GM23338 (cell line): ENCODE data around the gene DUSP11. TPM values are rescaled to one million over a fixed set of nuclear protein-coding genes. Genes with fewer than 3 reads are reported as not detected.
A peak's percentile ranks its signal among the peaks of the same experiment; 100 is the strongest.

Experiments used
- ATAC-seq: fragments of 200-7000 bp; cut with Tn5 transposase; 3 replicates; pipeline ENCODE4 v1.9.1; 2020
- DNase-seq: peaks from one replicate; pipeline ENCODE4 v3.0.0-alpha.2; 2015; ENCODE audit warnings: low spot score
- H2AFZ ChIP-seq: fragments of 200-600 bp; sonication (generic); 2 replicates; pipeline ENCODE4 v1.8.0; 2016; ENCODE audit warnings: antibody characterized with exemption, mild to moderate bottlenecking, moderate library complexity
- H3F3A ChIP-seq: fragments of 200-600 bp; sonication (generic); replicated peaks from 2 replicates; pipeline ENCODE4 v1.8.0; 2017; ENCODE audit warnings: antibody characterized with exemption, mixed run types, low read depth
- H3K27ac ChIP-seq: fragments of 200-600 bp; sonication (generic); 2 replicates; pipeline ENCODE4 v1.6.1; 2016; ENCODE audit warnings: low read depth
- H3K27me3 ChIP-seq: fragments of 200-600 bp; sonication (generic); 2 replicates; pipeline ENCODE4 v1.8.0; 2016; ENCODE audit warnings: mild to moderate bottlenecking, mixed run types, moderate library complexity; ENCODE audit not compliant: insufficient read depth
- H3K36me3 ChIP-seq: fragments of 200-600 bp; sonication (generic); 2 replicates; pipeline ENCODE4 v1.8.0; 2016; ENCODE audit warnings: mild to moderate bottlenecking; ENCODE audit not compliant: insufficient read depth
- H3K4me1 ChIP-seq: fragments of 200-600 bp; sonication (generic); 2 replicates; pipeline ENCODE4 v1.8.0; 2016; ENCODE audit warnings: mild to moderate bottlenecking, moderate library complexity; ENCODE audit not compliant: insufficient read depth
- H3K4me2 ChIP-seq: fragments of 200-600 bp; sonication (generic); 2 replicates; pipeline ENCODE4 v1.7.1; 2017; ENCODE audit warnings: mixed run types
- H3K4me3 ChIP-seq: fragments of 200-600 bp; sonication (generic); 2 replicates; pipeline ENCODE4 v1.6.1; 2016; ENCODE audit warnings: mixed run types
- H3K79me2 ChIP-seq: fragments of 200-600 bp; sonication (generic); replicated peaks from 2 replicates; pipeline ENCODE4 v1.8.0; 2017; ENCODE audit warnings: mild to moderate bottlenecking; ENCODE audit not compliant: insufficient read depth
- H3K9me2 ChIP-seq: fragments of 200-600 bp; sonication (generic); 2 replicates; pipeline ENCODE4 v1.8.0; 2017; ENCODE audit not compliant: insufficient read depth
- H4K20me1 ChIP-seq: fragments of 200-600 bp; sonication (generic); replicated peaks from 2 replicates; pipeline ENCODE4 v1.8.0; 2017; ENCODE audit warnings: mild to moderate bottlenecking; ENCODE audit not compliant: insufficient read depth
- H3K27ac Mint-ChIP-seq: 2 replicates; pipeline ENCODE4 v1.8.0; 2020; ENCODE audit warnings: inconsistent platforms, mild to moderate bottlenecking, moderate library complexity, mixed read lengths
- H3K27me3 Mint-ChIP-seq: 3 replicates; pipeline ENCODE4 v1.8.0; 2022; ENCODE audit warnings: low read depth, mild to moderate bottlenecking, moderate library complexity, mixed read lengths, inconsistent platforms; ENCODE audit not compliant: insufficient read depth, poor library complexity
- H3K36me3 Mint-ChIP-seq: 3 replicates; pipeline ENCODE4 v1.8.0; 2021; ENCODE audit warnings: low read depth, mild to moderate bottlenecking, inconsistent platforms, moderate library complexity, mixed read lengths
- H3K4me1 Mint-ChIP-seq: 3 replicates; pipeline ENCODE4 v1.8.0; 2020; ENCODE audit warnings: mild to moderate bottlenecking, inconsistent platforms, mixed read lengths
- H3K4me3 Mint-ChIP-seq: 3 replicates; pipeline ENCODE4 v1.8.0; 2021; ENCODE audit warnings: moderate library complexity, mild to moderate bottlenecking, inconsistent platforms, mixed read lengths
- H3K9me3 Mint-ChIP-seq: 3 replicates; pipeline ENCODE4 v1.8.0; 2020; ENCODE audit warnings: moderate library complexity, mild to moderate bottlenecking, inconsistent platforms, mixed read lengths
- CREB1 ChIP-seq: fragments of 250-450 bp; sonication (Bioruptor Pico); IDR thresholded peaks from 2 replicates; pipeline ENCODE4 v1.5.0; 2020; ENCODE audit warnings: low read depth, mild to moderate bottlenecking, moderate library complexity
- CTCF ChIP-seq, 2 experiments: fragments of 200-600 bp in 1 of 2; sonication (generic) in 1 of 2; conservative IDR thresholded peaks; 2 replicates each; pipeline versions ENCODE4 v1.5.1 to v1.6.1; 2016 to 2017; ENCODE audit warnings: antibody characterized with exemption in 2 of 2, low read depth in 2 of 2, mild to moderate bottlenecking in 2 of 2, moderate library complexity in 1 of 2
- ETS1 ChIP-seq: IDR thresholded peaks from 2 replicates; pipeline ENCODE4 v1.6.1; 2016; ENCODE audit warnings: antibody characterized with exemption
- EZH2 ChIP-seq: fragments of 200-600 bp; sonication (generic); IDR thresholded peaks from one replicate; pipeline ENCODE4 v1.8.0; 2017; ENCODE audit warnings: antibody characterized with exemption, mild to moderate bottlenecking, low read depth; ENCODE audit not compliant: unreplicated experiment
- EZH2phosphoT487 ChIP-seq: fragments of 200-600 bp; sonication (generic); IDR thresholded peaks from one replicate; pipeline ENCODE4 v1.8.1; 2018; ENCODE audit warnings: antibody characterized with exemption; ENCODE audit not compliant: unreplicated experiment
- NANOG ChIP-seq: IDR thresholded peaks from 2 replicates; pipeline ENCODE4 v1.6.1; 2016; ENCODE audit warnings: antibody characterized with exemption, borderline replicate concordance
- POLR2AphosphoS5 ChIP-seq: IDR thresholded peaks from 2 replicates; pipeline ENCODE4 v1.6.1; 2016; ENCODE audit warnings: antibody characterized with exemption, low read depth
- ZNF114 ChIP-seq: fragments of 250-450 bp; sonication (Bioruptor Pico); IDR thresholded peaks from 2 replicates; pipeline ENCODE4 v1.5.0; 2020; ENCODE audit warnings: mild to moderate bottlenecking, moderate library complexity
- ZNF331 ChIP-seq: fragments of 250-450 bp; sonication (Bioruptor Pico); IDR thresholded peaks from 2 replicates; pipeline ENCODE4 v1.5.0; 2020; ENCODE audit warnings: low read depth, mild to moderate bottlenecking, moderate library complexity
- polyA plus RNA-seq: library from polyadenylated mRNA; unstranded; fragments of >200 nt; fragmentation: Nextera tagmentation; extraction: Ambion mirVana; gene quantifications from 2 replicates; pipeline ENCODE4 v1.2.1, GENCODE V29; 2016
- total RNA-seq: library from RNA; depleted of rRNA; stranded (reverse); fragments of >200 nt; shearing (Covaris generic); gene quantifications from 2 replicates; pipeline ENCODE4 v1.2.3, GENCODE V29; 2014

DUSP11 gene
- total and polyA plus RNA-seq, 2 experiments from 2014 or later = 21.0 to 23.3 TPM

- peak; percentile 42 to 49 for TF ChIP-seq CTCF (conservative IDR thresholded peaks at IDR 0.05; ENCODE audit: low read depth in 2 of 2)
Observed at GRCh38 chr2:73827018-73827417, 47.1 kb upstream of the DUSP11 start (continued).

- Mint-ChIP-seq H3K4me1 (peaks cover 27% of the 10 kb centered on the region), H3K36me3 (no peaks in the 10 kb centered on the region), H3K9me3 (no peaks in the 10 kb centered on the region), H3K27me3 (peaks cover 11% of the 10 kb centered on the region), H3K27ac (no peak overlapping the region), H3K4me3 (no peak overlapping the region)
- H3K36me3 ChIP-seq = no peaks in the 10 kb centered on the region
- ATAC-seq (no peak), DNase-seq (no peak)
- peaks cover 16% of the 10 kb centered on the region; the same call in 1 of the 2 replicates for H3K4me1 ChIP-seq
- no peaks in the 10 kb centered on the region for H4K20me1 ChIP-seq
- H3K4me2 ChIP-seq = no peak overlapping the region
- H3K4me3 ChIP-seq = no peak overlapping the region
- TF ChIP-seq CREB1 (CRISPR knock-in tag) (no peak), ETS1 (no peak), ZNF331 (CRISPR knock-in tag) (no peak), ZNF114 (no peak), CTCF (conservative IDR thresholded peaks at IDR 0.05; ENCODE audit: low read depth in 2 of 2) (no peak), EZH2phosphoT487 (no peak), NANOG (no peak), POLR2AphosphoS5 (no peak), EZH2 (no peak)
- no peaks in the 10 kb centered on the region for H3K27me3 ChIP-seq
- no peaks in the 10 kb centered on the region for H3K9me2 ChIP-seq
- no peak overlapping the region for H3K27ac ChIP-seq
- H3K79me2 ChIP-seq = peaks cover 10% of the 10 kb centered on the region
- H2AFZ ChIP-seq = no peak overlapping the region
- no peaks in the 10 kb centered on the region for H3F3A ChIP-seq
Observed at GRCh38 chr2:73825408-73825807, 45.5 kb upstream of the DUSP11 start.
